ENCODE results near the gene IL7R. TPM values are rescaled to one million over a fixed set of nuclear protein-coding genes. Genes with fewer than 3 reads are reported as not detected.

IL7R gene
- total RNA-seq, 6 experiments from 2014 or later = 0.75 to 7.4 (median 2.2) TPM

DNA sequence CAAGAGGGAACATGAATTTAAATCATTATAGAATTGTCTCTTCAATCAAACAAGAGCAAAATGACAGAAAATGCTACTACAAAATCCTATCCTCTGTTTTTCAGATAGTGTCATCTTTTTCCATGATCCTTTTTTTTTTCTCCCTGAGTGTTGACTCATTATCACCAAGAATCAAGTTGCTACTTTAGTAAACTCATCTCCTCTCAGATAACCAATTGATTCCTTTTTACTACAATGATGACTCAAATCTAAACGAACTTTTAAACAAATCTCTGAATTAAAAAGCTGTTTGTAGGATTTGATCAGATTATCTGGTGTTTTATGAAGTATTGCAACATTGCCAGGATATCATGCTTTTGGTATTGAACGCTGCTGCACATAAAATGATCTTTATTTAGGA is 23.9 kb upstream of the IL7R start:
- 38% methylated on average over 2 of the region's 2 CpGs for WGBS (ENCODE audit: insufficient coverage, low coverage, low lambda C conversion rate, missing lambda C conversion rate)
- H3K36me3 ChIP-seq = no peaks in the 10 kb centered on the region
- ATAC-seq (no peak), DNase-seq (no peak)
- TF ChIP-seq, protein P1, sequence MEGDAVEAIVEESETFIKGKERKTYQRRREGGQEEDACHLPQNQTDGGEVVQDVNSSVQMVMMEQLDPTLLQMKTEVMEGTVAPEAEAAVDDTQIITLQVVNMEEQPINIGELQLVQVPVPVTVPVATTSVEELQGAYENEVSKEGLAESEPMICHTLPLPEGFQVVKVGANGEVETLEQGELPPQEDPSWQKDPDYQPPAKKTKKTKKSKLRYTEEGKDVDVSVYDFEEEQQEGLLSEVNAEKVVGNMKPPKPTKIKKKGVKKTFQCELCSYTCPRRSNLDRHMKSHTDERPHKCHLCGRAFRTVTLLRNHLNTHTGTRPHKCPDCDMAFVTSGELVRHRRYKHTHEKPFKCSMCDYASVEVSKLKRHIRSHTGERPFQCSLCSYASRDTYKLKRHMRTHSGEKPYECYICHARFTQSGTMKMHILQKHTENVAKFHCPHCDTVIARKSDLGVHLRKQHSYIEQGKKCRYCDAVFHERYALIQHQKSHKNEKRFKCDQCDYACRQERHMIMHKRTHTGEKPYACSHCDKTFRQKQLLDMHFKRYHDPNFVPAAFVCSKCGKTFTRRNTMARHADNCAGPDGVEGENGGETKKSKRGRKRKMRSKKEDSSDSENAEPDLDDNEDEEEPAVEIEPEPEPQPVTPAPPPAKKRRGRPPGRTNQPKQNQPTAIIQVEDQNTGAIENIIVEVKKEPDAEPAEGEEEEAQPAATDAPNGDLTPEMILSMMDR (IDR thresholded peaks at IDR 0.05) = no peak
- TF ChIP-seq POLR2A (IDR thresholded peaks at IDR 0.05) = no peak
- intact Hi-C loops (cut with DNase I) = no loop called here
- no peak overlapping the region for H3K27ac ChIP-seq
- no peaks in the 10 kb centered on the region for H3K27me3 ChIP-seq
- no peak overlapping the region for H3K4me3 ChIP-seq
- H3K4me1 ChIP-seq = no peaks in the 10 kb centered on the region
- no peaks in the 10 kb centered on the region for H3K9me3 ChIP-seq

DNA sequence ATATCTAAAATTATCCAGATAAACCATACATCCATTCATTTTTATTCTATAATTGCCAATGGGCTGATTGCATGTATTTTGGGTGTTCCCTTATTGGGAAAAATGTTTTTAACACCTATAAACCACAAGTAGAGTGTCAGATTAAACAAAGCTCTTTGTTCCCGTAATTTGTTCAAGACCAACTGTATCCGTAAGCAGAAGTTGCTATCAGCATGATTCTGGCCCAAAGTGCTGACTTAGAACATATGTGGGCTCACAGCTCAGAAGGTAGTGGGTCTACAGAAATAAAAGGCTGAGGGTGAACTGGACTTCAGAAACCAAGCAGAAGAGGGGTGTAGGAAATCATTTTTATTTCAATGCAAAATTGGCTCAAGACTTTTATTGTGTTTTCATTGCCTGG is 23.5 kb upstream of the IL7R start:
- DNase-seq (no peak), ATAC-seq (no peak)
- Histone ChIP-seq H3K9me3 (no peaks in the 10 kb centered on the region), H3K36me3 (no peaks in the 10 kb centered on the region), H3K27me3 (no peaks in the 10 kb centered on the region), H3K4me3 (no peak overlapping the region), H3K27ac (no peak overlapping the region), H3K4me1 (no peaks in the 10 kb centered on the region)
- intact Hi-C loops (cut with DNase I) = no loop called here
- TF ChIP-seq, protein P1 (IDR thresholded peaks at IDR 0.05) = no peak
- no peak for TF ChIP-seq POLR2A (IDR thresholded peaks at IDR 0.05)
- WGBS (ENCODE audit: insufficient coverage, low coverage, low lambda C conversion rate, missing lambda C conversion rate) = 83% methylated on average over 2 of the region's 2 CpGs

DNA sequence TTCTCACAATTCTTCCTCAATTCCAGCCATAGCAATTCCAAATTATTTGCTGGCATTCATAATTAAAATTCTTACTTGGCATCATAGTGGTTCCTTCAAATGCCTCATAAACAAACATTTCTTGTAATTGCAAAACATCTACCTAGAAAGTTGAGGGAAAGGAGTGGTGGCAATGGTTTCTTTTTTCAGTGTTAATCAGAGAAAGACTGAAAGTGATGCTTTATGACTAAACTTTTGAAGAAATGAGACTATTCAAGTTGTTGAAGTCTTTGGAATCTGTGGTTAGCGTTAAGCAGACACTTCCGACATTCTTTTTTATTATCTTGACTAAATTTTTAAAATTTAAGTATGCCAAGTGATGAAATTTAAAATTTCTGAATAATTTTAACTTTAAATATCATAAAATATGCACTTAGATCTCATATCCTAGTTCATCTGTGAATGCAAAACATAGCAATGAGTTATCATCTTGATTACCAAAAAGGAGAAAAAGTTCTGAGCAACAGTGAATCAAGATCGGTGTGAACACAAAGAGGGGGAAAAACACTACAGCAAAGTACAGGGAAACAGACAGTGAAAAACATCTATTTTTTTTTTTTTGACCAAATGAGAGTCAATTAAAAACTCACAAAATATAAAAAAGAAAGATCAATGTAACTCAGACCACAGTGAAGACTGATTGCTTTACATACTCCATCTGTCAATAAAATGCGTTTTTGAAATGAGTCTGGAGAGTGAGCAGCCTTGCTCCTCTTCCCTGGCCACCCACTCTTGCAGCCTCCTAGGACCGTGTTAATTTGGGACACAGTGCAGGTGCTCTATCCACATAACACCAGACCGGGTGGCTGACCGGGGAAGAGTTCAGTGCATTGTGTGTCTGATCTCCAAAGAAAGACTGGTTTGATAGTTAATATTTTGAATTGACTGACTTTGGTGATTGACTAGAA is 20.6 kb upstream of the IL7R start:
- Histone ChIP-seq H3K9me3 (no peaks in the 10 kb centered on the region), H3K4me1 (no peaks in the 10 kb centered on the region), H3K4me3 (no peak overlapping the region), H3K27ac (no peak overlapping the region), H3K36me3 (no peaks in the 10 kb centered on the region), H3K27me3 (no peaks in the 10 kb centered on the region)
- ATAC-seq (no peak), DNase-seq (no peak)
- TF ChIP-seq, protein P1 (IDR thresholded peaks at IDR 0.05) = no peak
- TF ChIP-seq POLR2A (IDR thresholded peaks at IDR 0.05) = no peak
- intact Hi-C loops (cut with DNase I) = no loop called here
- WGBS (ENCODE audit: insufficient coverage, low coverage, low lambda C conversion rate, missing lambda C conversion rate) = 69% methylated on average over 7 of the region's 7 CpGs

DNA sequence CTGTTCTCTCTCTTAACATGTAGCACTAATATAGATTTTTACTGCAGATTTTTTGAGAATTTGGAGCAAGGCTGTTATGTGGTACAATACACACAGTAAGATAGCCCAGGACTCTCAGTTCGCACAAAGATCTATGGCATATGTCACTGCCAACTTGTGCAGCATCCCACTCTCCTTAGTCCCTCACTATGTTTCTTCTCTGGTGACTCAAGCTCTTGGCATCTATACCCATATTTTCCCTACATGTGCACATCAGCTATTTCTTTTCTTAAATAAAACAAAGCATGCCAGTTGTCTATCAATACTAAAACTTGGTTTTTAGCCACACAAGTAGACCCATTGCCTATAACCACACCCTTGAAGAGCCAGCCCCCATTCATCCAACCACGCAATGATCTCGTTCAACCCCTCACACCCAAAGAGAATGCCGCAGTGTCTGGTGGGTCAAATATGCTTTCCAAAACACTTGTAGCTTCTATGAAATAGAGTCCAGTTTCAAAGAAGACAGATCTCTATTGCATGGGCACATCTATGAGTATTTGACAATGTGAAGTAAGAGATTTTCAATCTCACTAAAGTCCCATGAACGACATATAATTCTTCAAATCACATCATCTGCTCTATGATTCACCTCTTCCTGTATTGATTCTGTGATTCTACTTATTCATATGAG is 18.2 kb upstream of the IL7R start:
- 92% methylated on average over 5 of the region's 5 CpGs for WGBS (ENCODE audit: insufficient coverage, low coverage, low lambda C conversion rate, missing lambda C conversion rate)
- no peaks in the 10 kb centered on the region for H3K27me3 ChIP-seq
- DNase-seq (no peak), ATAC-seq (no peak)
- H3K27ac ChIP-seq = no peak overlapping the region
- H3K36me3 ChIP-seq = no peaks in the 10 kb centered on the region
- no peak for TF ChIP-seq POLR2A (IDR thresholded peaks at IDR 0.05)
- TF ChIP-seq, protein P1 (IDR thresholded peaks at IDR 0.05) = no peak
- H3K4me3 ChIP-seq = no peak overlapping the region
- H3K4me1 ChIP-seq = no peaks in the 10 kb centered on the region
- intact Hi-C loops (cut with DNase I) = no loop called here
- H3K9me3 ChIP-seq = no peaks in the 10 kb centered on the region

All from right lobe of liver (tissue), 6 donors.